ENCODE measurements around the gene POLA1.

The POLA1 gene

DNA sequence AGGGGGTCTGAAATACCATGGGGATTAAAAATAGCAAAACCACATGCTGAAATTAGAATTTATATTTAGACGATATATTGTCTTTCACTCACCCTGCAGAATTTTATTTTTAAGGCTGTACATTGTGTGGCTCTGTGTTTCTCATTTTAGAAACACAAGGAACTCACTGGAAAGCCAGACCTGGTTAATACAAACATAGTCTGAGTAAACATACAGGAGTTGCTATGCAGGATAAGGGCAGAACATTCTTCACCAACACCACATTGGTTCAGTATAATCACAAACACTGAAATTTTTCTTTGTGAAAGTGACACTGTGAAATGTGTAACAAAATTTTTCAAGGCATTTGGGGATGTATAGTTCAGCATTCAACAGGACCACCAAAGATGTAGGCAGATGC, 206.5 kb downstream of the POLA1 start:
- CTCF ChIA-PET: no interaction called here
- Histone ChIP-seq H3K36me3 (ENCODE audit: control insufficient read depth in 2 of 2, insufficient read depth in 1 of 2, low read length in 2 of 2) (peaks cover 3 to 18% of the 10 kb centered on the region in 2 experiments), H3K27ac (ENCODE audit: extremely low read depth, low read depth, low read length) (no peak overlapping the region), H3K4me3 (ENCODE audit: low read depth, low read length) (no peak overlapping the region), H3K4me1 (ENCODE audit: control insufficient read depth, insufficient read depth, low read length) (no peaks in the 10 kb centered on the region), H3K9me3 (ENCODE audit: control insufficient read depth, insufficient read depth, low read depth, low read length) (no peaks in the 10 kb centered on the region)
- POLR2A ChIA-PET: no interaction called here
- TF ChIP-seq ZNF654 (tag by site-specific recombination; IDR thresholded peaks at IDR 0.05; ENCODE audit: low read depth): no peak
- TF ChIP-seq, protein P1, sequence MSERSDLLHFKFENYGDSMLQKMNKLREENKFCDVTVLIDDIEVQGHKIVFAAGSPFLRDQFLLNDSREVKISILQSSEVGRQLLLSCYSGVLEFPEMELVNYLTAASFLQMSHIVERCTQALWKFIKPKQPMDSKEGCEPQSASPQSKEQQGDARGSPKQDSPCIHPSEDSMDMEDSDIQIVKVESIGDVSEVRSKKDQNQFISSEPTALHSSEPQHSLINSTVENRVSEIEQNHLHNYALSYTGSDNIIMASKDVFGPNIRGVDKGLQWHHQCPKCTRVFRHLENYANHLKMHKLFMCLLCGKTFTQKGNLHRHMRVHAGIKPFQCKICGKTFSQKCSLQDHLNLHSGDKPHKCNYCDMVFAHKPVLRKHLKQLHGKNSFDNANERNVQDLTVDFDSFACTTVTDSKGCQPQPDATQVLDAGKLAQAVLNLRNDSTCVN (tag by site-specific recombination; optimal IDR thresholded peaks at IDR 0.05): no peak
- no peak for TF ChIP-seq ZFP41 (tag by site-specific recombination; IDR thresholded peaks at IDR 0.05; ENCODE audit: borderline replicate concordance)
- TF ChIP-seq ZNF174 (tag by site-specific recombination; IDR thresholded peaks at IDR 0.05): no peak
- TF ChIP-seq ZNF292 (tag by site-specific recombination; IDR thresholded peaks at IDR 0.05; ENCODE audit: borderline replicate concordance, low read depth): no peak
- no peak for TF ChIP-seq ZNF571 (tag by site-specific recombination; IDR thresholded peaks at IDR 0.05)
- no peak for TF ChIP-seq ZNF404 (tag by site-specific recombination; IDR thresholded peaks at IDR 0.05)
- no peak for TF ChIP-seq ZNF629 (tag by site-specific recombination; IDR thresholded peaks at IDR 0.05)
- no peak for TF ChIP-seq KLF1 (tag by site-specific recombination; IDR thresholded peaks at IDR 0.05)
- TF ChIP-seq ZNF785 (tag by site-specific recombination; IDR thresholded peaks at IDR 0.05): no peak
- TF ChIP-seq ZNF521 (tag by site-specific recombination; IDR thresholded peaks at IDR 0.05): no peak
- no peak for TF ChIP-seq ZNF701 (tag by site-specific recombination; IDR thresholded peaks at IDR 0.05)
- TF ChIP-seq, protein P2, sequence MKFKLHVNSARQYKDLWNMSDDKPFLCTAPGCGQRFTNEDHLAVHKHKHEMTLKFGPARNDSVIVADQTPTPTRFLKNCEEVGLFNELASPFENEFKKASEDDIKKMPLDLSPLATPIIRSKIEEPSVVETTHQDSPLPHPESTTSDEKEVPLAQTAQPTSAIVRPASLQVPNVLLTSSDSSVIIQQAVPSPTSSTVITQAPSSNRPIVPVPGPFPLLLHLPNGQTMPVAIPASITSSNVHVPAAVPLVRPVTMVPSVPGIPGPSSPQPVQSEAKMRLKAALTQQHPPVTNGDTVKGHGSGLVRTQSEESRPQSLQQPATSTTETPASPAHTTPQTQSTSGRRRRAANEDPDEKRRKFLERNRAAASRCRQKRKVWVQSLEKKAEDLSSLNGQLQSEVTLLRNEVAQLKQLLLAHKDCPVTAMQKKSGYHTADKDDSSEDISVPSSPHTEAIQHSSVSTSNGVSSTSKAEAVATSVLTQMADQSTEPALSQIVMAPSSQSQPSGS (tag by site-specific recombination; IDR thresholded peaks at IDR 0.05; ENCODE audit: low read depth): no peak
- TF ChIP-seq ZNF175 (tag by site-specific recombination; IDR thresholded peaks at IDR 0.05): no peak
- TF ChIP-seq, protein P3, sequence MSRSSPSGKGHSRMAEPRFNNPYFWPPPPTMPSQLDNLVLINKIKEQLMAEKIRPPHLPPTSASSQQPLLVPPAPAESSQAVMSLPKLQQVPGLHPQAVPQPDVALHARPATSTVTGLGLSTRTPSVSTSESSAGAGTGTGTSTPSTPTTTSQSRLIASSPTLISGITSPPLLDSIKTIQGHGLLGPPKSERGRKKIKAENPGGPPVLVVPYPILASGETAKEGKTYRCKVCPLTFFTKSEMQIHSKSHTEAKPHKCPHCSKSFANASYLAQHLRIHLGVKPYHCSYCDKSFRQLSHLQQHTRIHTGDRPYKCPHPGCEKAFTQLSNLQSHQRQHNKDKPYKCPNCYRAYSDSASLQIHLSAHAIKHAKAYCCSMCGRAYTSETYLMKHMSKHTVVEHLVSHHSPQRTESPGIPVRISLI (tag by site-specific recombination; IDR thresholded peaks at IDR 0.05): no peak
- TF ChIP-seq, protein P4, sequence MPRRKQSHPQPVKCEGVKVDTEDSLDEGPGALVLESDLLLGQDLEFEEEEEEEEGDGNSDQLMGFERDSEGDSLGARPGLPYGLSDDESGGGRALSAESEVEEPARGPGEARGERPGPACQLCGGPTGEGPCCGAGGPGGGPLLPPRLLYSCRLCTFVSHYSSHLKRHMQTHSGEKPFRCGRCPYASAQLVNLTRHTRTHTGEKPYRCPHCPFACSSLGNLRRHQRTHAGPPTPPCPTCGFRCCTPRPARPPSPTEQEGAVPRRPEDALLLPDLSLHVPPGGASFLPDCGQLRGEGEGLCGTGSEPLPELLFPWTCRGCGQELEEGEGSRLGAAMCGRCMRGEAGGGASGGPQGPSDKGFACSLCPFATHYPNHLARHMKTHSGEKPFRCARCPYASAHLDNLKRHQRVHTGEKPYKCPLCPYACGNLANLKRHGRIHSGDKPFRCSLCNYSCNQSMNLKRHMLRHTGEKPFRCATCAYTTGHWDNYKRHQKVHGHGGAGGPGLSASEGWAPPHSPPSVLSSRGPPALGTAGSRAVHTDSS (tag by site-specific recombination; IDR thresholded peaks at IDR 0.05): no peak
- no peak for TF ChIP-seq YY2 (tag by site-specific recombination; IDR thresholded peaks at IDR 0.05)

DNA sequence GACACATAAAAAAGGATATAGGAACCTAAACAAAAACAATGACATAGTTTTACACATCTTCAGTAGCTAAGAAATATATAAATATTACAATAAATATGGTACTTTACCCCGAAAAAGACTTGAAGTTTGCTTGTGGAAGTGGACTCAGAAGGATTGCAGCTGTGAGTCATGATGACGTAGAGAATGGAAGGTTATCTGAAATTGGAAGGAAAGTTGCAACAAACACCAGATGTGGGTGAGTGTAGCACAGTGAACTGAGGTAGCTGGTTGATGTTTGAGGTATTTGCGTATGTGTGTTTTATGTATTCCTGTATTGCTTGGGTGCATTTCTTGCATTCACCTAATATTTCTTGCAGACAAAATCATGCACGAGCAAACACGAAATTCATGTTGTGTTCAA, 209.1 kb downstream of the POLA1 start:
- Histone ChIP-seq H3K27ac (ENCODE audit: extremely low read depth, low read depth, low read length) (no peak overlapping the region), H3K36me3 (ENCODE audit: control insufficient read depth in 2 of 2, insufficient read depth in 1 of 2, low read length in 2 of 2) (peaks cover 3 to 16% of the 10 kb centered on the region in 2 experiments), H3K4me3 (ENCODE audit: low read depth, low read length) (no peak overlapping the region), H3K9me3 (ENCODE audit: control insufficient read depth, insufficient read depth, low read depth, low read length) (no peaks in the 10 kb centered on the region), H3K4me1 (ENCODE audit: control insufficient read depth, insufficient read depth, low read length) (no peaks in the 10 kb centered on the region)
- CTCF ChIA-PET: interaction anchor here (0.6 to 0.7 kb wide), 2 partner anchors 63 to 104 kb away, joined by 3 read pairs; no protein-coding TSS in a partner anchor
- POLR2A ChIA-PET: no interaction called here
- TF ChIP-seq ZEB2 (tag by site-specific recombination; IDR thresholded peaks at IDR 0.05): no peak
- TF ChIP-seq, protein P5, sequence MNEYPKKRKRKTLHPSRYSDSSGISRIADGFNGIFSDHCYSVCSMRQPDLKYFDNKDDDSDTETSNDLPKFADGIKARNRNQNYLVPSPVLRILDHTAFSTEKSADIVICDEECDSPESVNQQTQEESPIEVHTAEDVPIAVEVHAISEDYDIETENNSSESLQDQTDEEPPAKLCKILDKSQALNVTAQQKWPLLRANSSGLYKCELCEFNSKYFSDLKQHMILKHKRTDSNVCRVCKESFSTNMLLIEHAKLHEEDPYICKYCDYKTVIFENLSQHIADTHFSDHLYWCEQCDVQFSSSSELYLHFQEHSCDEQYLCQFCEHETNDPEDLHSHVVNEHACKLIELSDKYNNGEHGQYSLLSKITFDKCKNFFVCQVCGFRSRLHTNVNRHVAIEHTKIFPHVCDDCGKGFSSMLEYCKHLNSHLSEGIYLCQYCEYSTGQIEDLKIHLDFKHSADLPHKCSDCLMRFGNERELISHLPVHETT (tag by site-specific recombination; IDR thresholded peaks at IDR 0.05): no peak
- TF ChIP-seq MYNN (tag by site-specific recombination; IDR thresholded peaks at IDR 0.05; ENCODE audit: borderline replicate concordance): no peak
